HCT116 (cell line): Measurements from ENCODE around the gene PRR5L. TPM values are rescaled to one million over a fixed set of nuclear protein-coding genes. Genes with fewer than 3 reads are reported as not detected.
"Not testable (repeated sequence)": the region's sequence is repeated elsewhere in the genome, so short reads cannot be mapped to it uniquely, and the experiment has no call there.

Experiments
- ATAC-seq: fragments of 200-7000 bp; cut with Tn5 transposase; 2 replicates; pipeline ENCODE4 v1.9.1; 2020; ENCODE audit warnings: mild to moderate bottlenecking, moderate library complexity
- BruUV-seq: library from RNA; stranded (reverse); fragments of 400-500 nt; replicated peaks from 2 replicates; lab custom pipeline; 2021; lab: Mats Ljungman, UMichigan
- CTCF ChIA-PET: fragments of 300-600 bp; sonication (Branson Sonifier 250); formaldehyde crosslinking; loops from one replicate; lab custom pipeline; 2021; ENCODE audit warnings: antibody characterized with exemption; lab: Charles Lee
- POLR2A ChIA-PET: fragments of 300-600, 350-600 bp; sonication (Branson Sonifier 250); formaldehyde crosslinking; loops from one replicate; lab custom pipeline; 2021; ENCODE audit warnings: antibody characterized with exemption; lab: Charles Lee
- RAD21 ChIA-PET, 2 experiments: fragments of 300-600 bp; sonication (Branson Sonifier 250); formaldehyde crosslinking; loops; one replicate each; lab custom pipeline; 2023; ENCODE audit warnings: low total read pairs in 2 of 2; ENCODE audit not compliant: uncharacterized antibody in 2 of 2, unreplicated experiment in 2 of 2, low non-redundant PET in 1 of 2; lab: Charles Lee
- DNase-seq: peaks from one replicate; pipeline ENCODE4 v3.0.0-alpha.2; 2010; ENCODE audit warnings: low read depth, low spot score
- H2AFZ ChIP-seq: fragments of 200-600 bp; shearing (Covaris generic), sonication (generic); 2 replicates; pipeline ENCODE4 v1.6.1; 2017; ENCODE audit warnings: low read depth, mixed run types, mixed read lengths, antibody characterized with exemption, low read length; ENCODE audit not compliant: poor library complexity, severe bottlenecking
- H3K27ac ChIP-seq: 2 replicates; pipeline ENCODE4 v1.5.1; 2012; ENCODE audit warnings: low read depth, low read length
- H3K27me3 ChIP-seq: fragments of 200-600 bp; sonication (generic); 2 replicates; pipeline ENCODE4 v1.6.1; 2016; ENCODE audit warnings: mixed run types, low read length, mixed read lengths; ENCODE audit not compliant: insufficient read depth
- H3K36me3 ChIP-seq, 2 experiments: fragments of 200-500 bp in 1 of 2; fragments of 200-600 bp in 1 of 2; sonication (Bioruptor generic) in 1 of 2; sonication (generic) in 1 of 2; 2 replicates each; pipeline versions ENCODE4 v1.5.1 to v1.6.1; 2014 to 2016; ENCODE audit warnings: low read length in 2 of 2, inconsistent platforms in 1 of 2, mixed read lengths in 1 of 2, mixed run types in 1 of 2; ENCODE audit not compliant: insufficient read depth in 2 of 2, control insufficient read depth in 1 of 2
- H3K4me1 ChIP-seq, 2 experiments: fragments of 200-600 bp in 1 of 2; sonication (generic) in 1 of 2; 2 replicates each; pipeline versions ENCODE4 v1.5.1 to v1.6.1; 2012 to 2017; ENCODE audit warnings: low read length in 2 of 2, inconsistent platforms in 1 of 2, mild to moderate bottlenecking in 1 of 2, mixed read lengths in 1 of 2, mixed run types in 1 of 2, moderate library complexity in 1 of 2; ENCODE audit not compliant: insufficient read depth in 2 of 2, control insufficient read depth in 1 of 2
- H3K4me2 ChIP-seq: fragments of 200-600 bp; sonication (generic); 2 replicates; pipeline ENCODE4 v1.6.1; 2017; ENCODE audit warnings: mixed run types, low read length, mixed read lengths
- H3K4me3 ChIP-seq, 2 experiments: fragments of 200-600 bp in 1 of 2; sonication (generic) in 1 of 2; replicated peaks in 1 of 2; 2 replicates each; pipeline ENCODE4 v1.5.1; 2011 to 2016; ENCODE audit warnings: low read length in 2 of 2, control low read depth in 1 of 2, low read depth in 1 of 2, mild to moderate bottlenecking in 1 of 2, mixed read lengths in 1 of 2, mixed run types in 1 of 2
- H3K79me2 ChIP-seq: fragments of 200-600 bp; sonication (generic); 2 replicates; pipeline ENCODE4 v1.6.1; 2017; ENCODE audit warnings: mild to moderate bottlenecking, mixed run types, low read length, moderate library complexity, mixed read lengths; ENCODE audit not compliant: insufficient read depth
- H3K9ac ChIP-seq: fragments of 200-600 bp; sonication (generic); 2 replicates; pipeline ENCODE4 v1.6.1; 2016; ENCODE audit warnings: low read length, mixed read lengths
- H3K9me2 ChIP-seq: fragments of 200-600 bp; sonication (generic), shearing (Covaris generic); 2 replicates; pipeline ENCODE4 v1.6.1; 2017; ENCODE audit warnings: mixed run types, mild to moderate bottlenecking, moderate library complexity; ENCODE audit not compliant: insufficient read depth
- H3K9me3 ChIP-seq, 2 experiments: fragments of 200-500 bp in 1 of 2; fragments of 200-600 bp in 1 of 2; sonication (Bioruptor generic) in 1 of 2; sonication (generic) in 1 of 2; 2 replicates each; pipeline ENCODE4 v1.6.1; 2014 to 2017; ENCODE audit warnings: low read length in 2 of 2, mixed read lengths in 2 of 2, inconsistent platforms in 1 of 2, low read depth in 1 of 2, mild to moderate bottlenecking in 1 of 2, mixed run types in 1 of 2, moderate library complexity in 1 of 2; ENCODE audit not compliant: control insufficient read depth in 1 of 2, insufficient read depth in 1 of 2
- H4K20me1 ChIP-seq: fragments of 200-600 bp; sonication (generic), shearing (Covaris generic); 2 replicates; pipeline ENCODE4 v1.6.1; 2017; ENCODE audit warnings: mixed run types, mild to moderate bottlenecking, moderate library complexity; ENCODE audit not compliant: insufficient read depth
- CBX3 ChIP-seq: IDR thresholded peaks from 2 replicates; pipeline ENCODE4 v1.6.1; 2012; ENCODE audit warnings: low read depth
- CEBPB ChIP-seq: IDR thresholded peaks from 2 replicates; pipeline ENCODE4 v1.6.1; 2012; ENCODE audit warnings: low read depth
- EGR1 ChIP-seq: IDR thresholded peaks from 2 replicates; pipeline ENCODE4 v1.6.1; 2012; ENCODE audit warnings: low read depth
- JUND ChIP-seq: IDR thresholded peaks from 2 replicates; pipeline ENCODE4 v1.6.1; 2012
- POLR2A ChIP-seq: IDR thresholded peaks from 2 replicates; pipeline ENCODE4 v1.7.0; 2011; ENCODE audit warnings: borderline replicate concordance; ENCODE audit not compliant: insufficient read depth, insufficient read length; ENCODE audit errors: extremely low read depth
- SP1 ChIP-seq: IDR thresholded peaks from 2 replicates; pipeline ENCODE4 v1.6.1; 2012; ENCODE audit warnings: low read depth
- ZNF274 ChIP-seq: fragments of 200-500 bp; sonication (Bioruptor generic); IDR thresholded peaks from 2 replicates; pipeline ENCODE4 v1.6.1; 2014; ENCODE audit warnings: mild to moderate bottlenecking, low read depth, low read length, inconsistent platforms
- intact Hi-C: fragments of 100-400 bp; cut with micrococcal nuclease; formaldehyde crosslinking; loops from 2 replicates; pipeline ENCODE4 v1.10.0; 2022
- total RNA-seq: library from RNA; stranded (reverse); gene quantifications from one replicate; pipeline ENCODE4 v1.2.1, GENCODE V29; 2021; ENCODE audit not compliant: unreplicated experiment
- TF ChIP-seq, protein P1 (sequence below): IDR thresholded peaks from 2 replicates; pipeline ENCODE4 v1.6.1; 2011; ENCODE audit warnings: mild to moderate bottlenecking, low read length, moderate library complexity; ENCODE audit not compliant: insufficient replicate concordance; ENCODE audit errors: extremely low read depth
- TF ChIP-seq, protein P2 (sequence below): IDR thresholded peaks from 2 replicates; pipeline ENCODE4 v1.6.1; 2012; ENCODE audit warnings: low read depth
- TF ChIP-seq, protein P3 (sequence below): IDR thresholded peaks from 2 replicates; pipeline ENCODE4 v1.6.1; 2012

The PRR5L gene
- total RNA-seq, 1 experiment from 2014 or later = 0.47 TPM

- TF ChIP-seq SP1 (no peak), JUND (no peak), ZNF274 (no peak), EGR1 (no peak), POLR2A (no peak), CEBPB (no peak), CBX3 (no peak)
- TF ChIP-seq, protein P1, sequence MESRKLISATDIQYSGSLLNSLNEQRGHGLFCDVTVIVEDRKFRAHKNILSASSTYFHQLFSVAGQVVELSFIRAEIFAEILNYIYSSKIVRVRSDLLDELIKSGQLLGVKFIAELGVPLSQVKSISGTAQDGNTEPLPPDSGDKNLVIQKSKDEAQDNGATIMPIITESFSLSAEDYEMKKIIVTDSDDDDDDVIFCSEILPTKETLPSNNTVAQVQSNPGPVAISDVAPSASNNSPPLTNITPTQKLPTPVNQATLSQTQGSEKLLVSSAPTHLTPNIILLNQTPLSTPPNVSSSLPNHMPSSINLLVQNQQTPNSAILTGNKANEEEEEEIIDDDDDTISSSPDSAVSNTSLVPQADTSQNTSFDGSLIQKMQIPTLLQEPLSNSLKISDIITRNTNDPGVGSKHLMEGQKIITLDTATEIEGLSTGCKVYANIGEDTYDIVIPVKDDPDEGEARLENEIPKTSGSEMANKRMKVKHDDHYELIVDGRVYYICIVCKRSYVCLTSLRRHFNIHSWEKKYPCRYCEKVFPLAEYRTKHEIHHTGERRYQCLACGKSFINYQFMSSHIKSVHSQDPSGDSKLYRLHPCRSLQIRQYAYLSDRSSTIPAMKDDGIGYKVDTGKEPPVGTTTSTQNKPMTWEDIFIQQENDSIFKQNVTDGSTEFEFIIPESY = no peak
- TF ChIP-seq, protein P2, sequence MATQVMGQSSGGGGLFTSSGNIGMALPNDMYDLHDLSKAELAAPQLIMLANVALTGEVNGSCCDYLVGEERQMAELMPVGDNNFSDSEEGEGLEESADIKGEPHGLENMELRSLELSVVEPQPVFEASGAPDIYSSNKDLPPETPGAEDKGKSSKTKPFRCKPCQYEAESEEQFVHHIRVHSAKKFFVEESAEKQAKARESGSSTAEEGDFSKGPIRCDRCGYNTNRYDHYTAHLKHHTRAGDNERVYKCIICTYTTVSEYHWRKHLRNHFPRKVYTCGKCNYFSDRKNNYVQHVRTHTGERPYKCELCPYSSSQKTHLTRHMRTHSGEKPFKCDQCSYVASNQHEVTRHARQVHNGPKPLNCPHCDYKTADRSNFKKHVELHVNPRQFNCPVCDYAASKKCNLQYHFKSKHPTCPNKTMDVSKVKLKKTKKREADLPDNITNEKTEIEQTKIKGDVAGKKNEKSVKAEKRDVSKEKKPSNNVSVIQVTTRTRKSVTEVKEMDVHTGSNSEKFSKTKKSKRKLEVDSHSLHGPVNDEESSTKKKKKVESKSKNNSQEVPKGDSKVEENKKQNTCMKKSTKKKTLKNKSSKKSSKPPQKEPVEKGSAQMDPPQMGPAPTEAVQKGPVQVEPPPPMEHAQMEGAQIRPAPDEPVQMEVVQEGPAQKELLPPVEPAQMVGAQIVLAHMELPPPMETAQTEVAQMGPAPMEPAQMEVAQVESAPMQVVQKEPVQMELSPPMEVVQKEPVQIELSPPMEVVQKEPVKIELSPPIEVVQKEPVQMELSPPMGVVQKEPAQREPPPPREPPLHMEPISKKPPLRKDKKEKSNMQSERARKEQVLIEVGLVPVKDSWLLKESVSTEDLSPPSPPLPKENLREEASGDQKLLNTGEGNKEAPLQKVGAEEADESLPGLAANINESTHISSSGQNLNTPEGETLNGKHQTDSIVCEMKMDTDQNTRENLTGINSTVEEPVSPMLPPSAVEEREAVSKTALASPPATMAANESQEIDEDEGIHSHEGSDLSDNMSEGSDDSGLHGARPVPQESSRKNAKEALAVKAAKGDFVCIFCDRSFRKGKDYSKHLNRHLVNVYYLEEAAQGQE = no peak
- TF ChIP-seq, protein P3, sequence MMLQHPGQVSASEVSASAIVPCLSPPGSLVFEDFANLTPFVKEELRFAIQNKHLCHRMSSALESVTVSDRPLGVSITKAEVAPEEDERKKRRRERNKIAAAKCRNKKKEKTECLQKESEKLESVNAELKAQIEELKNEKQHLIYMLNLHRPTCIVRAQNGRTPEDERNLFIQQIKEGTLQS = no peak
- Histone ChIP-seq H3K4me2 (no peak overlapping the region), H3K9ac (no peak overlapping the region), H3K79me2 (no peaks in the 10 kb centered on the region), H3K4me1 (no peaks in the 10 kb centered on the region), H3K4me3 (no peak overlapping the region), H3K9me3 (no peaks in the 10 kb centered on the region), H3K27ac (no peak overlapping the region), H3K36me3 (peaks cover 0 to 2% of the 10 kb centered on the region in 2 experiments; a peak in 2 of 4 replicates), H3K9me2 (no peaks in the 10 kb centered on the region), H2AFZ (no peak overlapping the region), H4K20me1 (no peaks in the 10 kb centered on the region), H3K27me3 (no peaks in the 10 kb centered on the region)
- intact Hi-C loops = loop anchor here (10.0 kb wide), 1 partner anchor 866 kb away; the partner anchor contains the start of gene FJX1
- no TSS peak for BruUV-seq
- DNase-seq = no peak
- POLR2A ChIA-PET = interaction anchor here (1.0 kb wide), 1 partner anchor 189 kb away, joined by 3 read pairs; no protein-coding TSS in a partner anchor
- CTCF ChIA-PET = interaction anchor here (1.3 to 1.4 kb wide), 2 partner anchors 12 to 60 kb away, joined by 4 to 7 read pairs; no protein-coding TSS in a partner anchor
- no peak for ATAC-seq
- RAD21 ChIA-PET = no interaction called here
Observed at GRCh38 chr11:36480833-36481232, 184.7 kb downstream of the PRR5L start.

- H3K9me3 ChIP-seq, BruUV-seq, H3K4me2 ChIP-seq, H3K4me3 ChIP-seq, RAD21 ChIA-PET, H3K27me3 ChIP-seq, H3K79me2 ChIP-seq, H3K9me2 ChIP-seq, H3K4me1 ChIP-seq, H2AFZ ChIP-seq, DNase-seq, H3K27ac ChIP-seq, H3K9ac ChIP-seq, ATAC-seq, CTCF ChIA-PET, POLR2A ChIA-PET, H3K36me3 ChIP-seq, H4K20me1 ChIP-seq: not testable (repeated sequence)
- intact Hi-C loops = loop anchor here (10.0 kb wide), 1 partner anchor 868 kb away; the partner anchor contains the start of gene FJX1
Observed at GRCh38 chr11:36483042-36483441, 187.0 kb downstream of the PRR5L start.
